ENCODE measurements around the gene FANCI. TPM values are rescaled to one million over a fixed set of nuclear protein-coding genes. Genes with fewer than 3 reads are reported as not detected.

The FANCI gene
- total RNA-seq, 1 experiment from 2014 or later = 112 TPM

- BruUV-seq (replicated peaks) = no TSS peak
- Histone ChIP-seq H3K27ac (ENCODE audit: low read depth, low read length) (no peak overlapping the region), H3K9me3 (ENCODE audit: control insufficient read depth in 1 of 2, insufficient read depth in 1 of 2, low read depth in 1 of 2, low read length in 2 of 2) (no peaks in the 10 kb centered on the region), H3K9me2 (ENCODE audit: insufficient read depth) (no peaks in the 10 kb centered on the region), H3K9ac (ENCODE audit: low read length) (no peak overlapping the region), H3K4me1 (ENCODE audit: control insufficient read depth in 1 of 2, insufficient read depth in 2 of 2, low read length in 2 of 2) (peaks cover 2 to 16% of the 10 kb centered on the region in 2 experiments; a peak in 1 of 4 replicates), H2AFZ (ENCODE audit: low read depth, low read length, poor library complexity, severe bottlenecking) (no peak overlapping the region), H3K79me2 (ENCODE audit: insufficient read depth, low read length) (no peaks in the 10 kb centered on the region), H4K20me1 (ENCODE audit: insufficient read depth) (no peaks in the 10 kb centered on the region), H3K36me3 (ENCODE audit: control insufficient read depth in 1 of 2, insufficient read depth in 2 of 2, low read length in 2 of 2) (no peaks in the 10 kb centered on the region), H3K4me3 (replicated peaks in 1 of 2; ENCODE audit: low read depth in 1 of 2, low read length in 2 of 2) (peak overlapping the region in 1 of 2 experiments; percentile 55; a peak in 3 of 4 replicates), H3K27me3 (ENCODE audit: insufficient read depth, low read length) (peaks cover 10% of the 10 kb centered on the region; the same call in 1 of the 2 replicates), H3K4me2 (ENCODE audit: low read length) (peak overlapping the region; percentile 83)
- DNase-seq (ENCODE audit: low read depth, low spot score) = no peak
- RAD21 ChIA-PET (ENCODE audit: low non-redundant PET in 1 of 2, low total read pairs in 2 of 2, uncharacterized antibody in 2 of 2, unreplicated experiment in 2 of 2) = interaction anchor here (0.9 to 1.3 kb wide), 5 partner anchors 18 to 114 kb away, joined by 3 to 14 read pairs (median 6); no protein-coding TSS in a partner anchor
- ATAC-seq = peak; percentile 89
- TF ChIP-seq MAX (IDR thresholded peaks at IDR 0.05) = no peak
- no peak for TF ChIP-seq POLR2AphosphoS5 (IDR thresholded peaks at IDR 0.05; ENCODE audit: low read depth, low read length)
- TF ChIP-seq SRF (IDR thresholded peaks at IDR 0.05; ENCODE audit: low read depth) = no peak
- TF ChIP-seq RAD21 (IDR thresholded peaks at IDR 0.05; ENCODE audit: low read depth) = no peak
- CTCF ChIA-PET = interaction anchor here (0.6 to 5.8 kb wide), 43 partner anchors 9 to 354 kb away, joined by 3 to 185 read pairs (median 6); partner anchors contain the start of genes POLG and TICRR
- intact Hi-C loops (cut with micrococcal nuclease) = loop anchor here (1.0 to 5.0 kb wide), 4 partner anchors 59 to 199 kb away; no protein-coding TSS in a partner anchor
- POLR2A ChIA-PET = interaction anchor here (1.1 kb wide), 1 partner anchor 12 kb away, joined by 3 read pairs; no protein-coding TSS in a partner anchor
Observed at GRCh38 chr15:89358435-89358754, 114.6 kb downstream of the FANCI start.

- Histone ChIP-seq H3K9ac (ENCODE audit: low read length) (no peak overlapping the region), H3K79me2 (ENCODE audit: insufficient read depth, low read length) (no peaks in the 10 kb centered on the region), H4K20me1 (ENCODE audit: insufficient read depth) (no peaks in the 10 kb centered on the region), H3K9me3 (ENCODE audit: control insufficient read depth in 1 of 2, insufficient read depth in 1 of 2, low read depth in 1 of 2, low read length in 2 of 2) (no peaks in the 10 kb centered on the region), H3K27me3 (ENCODE audit: insufficient read depth, low read length) (peaks cover 10% of the 10 kb centered on the region; the same call in 1 of the 2 replicates), H3K4me1 (ENCODE audit: control insufficient read depth in 1 of 2, insufficient read depth in 2 of 2, low read length in 2 of 2) (peaks cover 2 to 16% of the 10 kb centered on the region in 2 experiments; a peak in 1 of 4 replicates), H3K9me2 (ENCODE audit: insufficient read depth) (no peaks in the 10 kb centered on the region), H3K4me2 (ENCODE audit: low read length) (peak overlapping the region; percentile 83), H2AFZ (ENCODE audit: low read depth, low read length, poor library complexity, severe bottlenecking) (no peak overlapping the region), H3K4me3 (replicated peaks in 1 of 2; ENCODE audit: low read depth in 1 of 2, low read length in 2 of 2) (peak overlapping the region; percentile 40 to 55), H3K27ac (ENCODE audit: low read depth, low read length) (peak overlapping the region; percentile 28; the same call in 1 of the 2 replicates), H3K36me3 (ENCODE audit: control insufficient read depth in 1 of 2, insufficient read depth in 2 of 2, low read length in 2 of 2) (no peaks in the 10 kb centered on the region)
- CTCF ChIA-PET = interaction anchor here (0.6 to 5.8 kb wide), 45 partner anchors 10 to 354 kb away, joined by 3 to 185 read pairs (median 5); partner anchors contain the start of genes POLG and TICRR
- DNase-seq (ENCODE audit: low read depth, low spot score) (peak; percentile 59), ATAC-seq (peak; percentile 88)
- POLR2A ChIA-PET = interaction anchor here (1.1 kb wide), 1 partner anchor 12 kb away, joined by 3 read pairs; no protein-coding TSS in a partner anchor
- RAD21 ChIA-PET (ENCODE audit: low non-redundant PET in 1 of 2, low total read pairs in 2 of 2, uncharacterized antibody in 2 of 2, unreplicated experiment in 2 of 2) = interaction anchor here (0.9 to 1.3 kb wide), 5 partner anchors 17 to 113 kb away, joined by 3 to 14 read pairs (median 6); no protein-coding TSS in a partner anchor
- intact Hi-C loops (cut with micrococcal nuclease) = loop anchor here (1.0 to 5.0 kb wide), 4 partner anchors 58 to 198 kb away; no protein-coding TSS in a partner anchor
- BruUV-seq (replicated peaks) = no TSS peak
- TF ChIP-seq POLR2AphosphoS5 (IDR thresholded peaks at IDR 0.05; ENCODE audit: low read depth, low read length) (no peak), REST (IDR thresholded peaks at IDR 0.05; ENCODE audit: low read depth) (no peak), MAX (IDR thresholded peaks at IDR 0.05) (peak; percentile 59), EZH2phosphoT487 (IDR thresholded peaks at IDR 0.05; ENCODE audit: borderline replicate concordance) (no peak), CBX3 (IDR thresholded peaks at IDR 0.05; ENCODE audit: low read depth) (no peak; the same call in 1 of the 2 replicates), EGR1 (IDR thresholded peaks at IDR 0.05; ENCODE audit: low read depth) (no peak), ZNF274 (IDR thresholded peaks at IDR 0.05; ENCODE audit: low read depth, low read length) (no peak), POLR2A (IDR thresholded peaks at IDR 0.05; ENCODE audit: borderline replicate concordance, extremely low read depth, insufficient read depth, insufficient read length) (no peak), SP1 (IDR thresholded peaks at IDR 0.05; ENCODE audit: low read depth) (no peak)
Observed at GRCh38 chr15:89358755-89359439, 115.1 kb downstream of the FANCI start.
